Osteocyte (in vitro differentiated cells): ENCODE data around the gene LPIN1. TPM values are rescaled to one million over a fixed set of nuclear protein-coding genes. Genes with fewer than 3 reads are reported as not detected.
A peak's percentile ranks its signal among the peaks of the same experiment; 100 is the strongest.

Source experiments
- DNase-seq: peaks from one replicate; pipeline ENCODE4 v3.0.0; 2021; ENCODE audit warnings: mixed read lengths; ENCODE audit not compliant: unreplicated experiment; ENCODE audit errors: extremely low spot score
- H3K27ac Mint-ChIP-seq: one replicate; pipeline ENCODE4 v1.8.0; 2021; ENCODE audit warnings: mild to moderate bottlenecking, mixed read lengths; ENCODE audit not compliant: unreplicated experiment
- H3K27me3 Mint-ChIP-seq: one replicate; pipeline ENCODE4 v1.8.0; 2021; ENCODE audit warnings: mixed read lengths; ENCODE audit not compliant: unreplicated experiment
- H3K36me3 Mint-ChIP-seq: one replicate; pipeline ENCODE4 v1.8.0; 2021; ENCODE audit warnings: mixed read lengths; ENCODE audit not compliant: unreplicated experiment
- H3K4me1 Mint-ChIP-seq: one replicate; pipeline ENCODE4 v1.8.0; 2021; ENCODE audit warnings: mixed read lengths; ENCODE audit not compliant: unreplicated experiment
- H3K4me3 Mint-ChIP-seq: one replicate; pipeline ENCODE4 v1.8.0; 2021; ENCODE audit warnings: mild to moderate bottlenecking, moderate library complexity, mixed read lengths; ENCODE audit not compliant: unreplicated experiment
- H3K9me3 Mint-ChIP-seq: one replicate; pipeline ENCODE4 v1.8.0; 2021; ENCODE audit warnings: mixed read lengths; ENCODE audit not compliant: unreplicated experiment
- total RNA-seq: library from RNA; stranded (reverse); gene quantifications from 2 replicates; pipeline ENCODE4 v1.2.1, GENCODE V29; 2021
- TF ChIP-seq, protein P1 (sequence below): fragments of 200-600 bp; sonication (generic); IDR thresholded peaks from 2 replicates; pipeline ENCODE4 v1.5.0; 2021; ENCODE audit warnings: antibody characterized with exemption, mild to moderate bottlenecking, moderate library complexity

Gene LPIN1
- total RNA-seq, 1 donor from 2014 or later, result 26.7 TPM

DNA sequence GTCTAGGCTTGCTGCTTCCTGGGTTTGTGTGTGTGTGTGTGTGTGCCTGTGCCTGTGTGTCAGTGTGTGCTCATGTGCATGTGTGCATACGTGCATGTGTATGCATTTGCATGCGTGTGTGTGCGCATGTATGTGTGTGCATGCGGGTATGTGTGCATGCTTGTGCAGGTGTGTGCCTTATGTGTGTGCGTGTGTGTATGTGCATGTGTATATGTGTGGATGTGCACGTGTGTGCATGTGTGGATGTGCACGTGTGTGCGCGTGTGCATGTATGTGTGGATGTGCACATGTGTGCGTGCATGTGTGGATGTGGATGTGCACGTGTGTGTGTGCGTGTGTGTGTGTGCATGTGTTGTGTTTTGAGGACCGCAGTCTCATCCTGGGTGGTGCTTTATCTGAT lies 42.8 kb downstream of the LPIN1 start:
- Mint-ChIP-seq H3K4me3 (no peak overlapping the region), H3K9me3 (peaks cover 8% of the 10 kb centered on the region), H3K27me3 (no peaks in the 10 kb centered on the region), H3K36me3 (peaks cover 68% of the 10 kb centered on the region), H3K27ac (no peak overlapping the region), H3K4me1 (peaks cover 4% of the 10 kb centered on the region)
- TF ChIP-seq, protein P1, sequence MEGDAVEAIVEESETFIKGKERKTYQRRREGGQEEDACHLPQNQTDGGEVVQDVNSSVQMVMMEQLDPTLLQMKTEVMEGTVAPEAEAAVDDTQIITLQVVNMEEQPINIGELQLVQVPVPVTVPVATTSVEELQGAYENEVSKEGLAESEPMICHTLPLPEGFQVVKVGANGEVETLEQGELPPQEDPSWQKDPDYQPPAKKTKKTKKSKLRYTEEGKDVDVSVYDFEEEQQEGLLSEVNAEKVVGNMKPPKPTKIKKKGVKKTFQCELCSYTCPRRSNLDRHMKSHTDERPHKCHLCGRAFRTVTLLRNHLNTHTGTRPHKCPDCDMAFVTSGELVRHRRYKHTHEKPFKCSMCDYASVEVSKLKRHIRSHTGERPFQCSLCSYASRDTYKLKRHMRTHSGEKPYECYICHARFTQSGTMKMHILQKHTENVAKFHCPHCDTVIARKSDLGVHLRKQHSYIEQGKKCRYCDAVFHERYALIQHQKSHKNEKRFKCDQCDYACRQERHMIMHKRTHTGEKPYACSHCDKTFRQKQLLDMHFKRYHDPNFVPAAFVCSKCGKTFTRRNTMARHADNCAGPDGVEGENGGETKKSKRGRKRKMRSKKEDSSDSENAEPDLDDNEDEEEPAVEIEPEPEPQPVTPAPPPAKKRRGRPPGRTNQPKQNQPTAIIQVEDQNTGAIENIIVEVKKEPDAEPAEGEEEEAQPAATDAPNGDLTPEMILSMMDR, result no peak
- DNase-seq, result no peak

DNA sequence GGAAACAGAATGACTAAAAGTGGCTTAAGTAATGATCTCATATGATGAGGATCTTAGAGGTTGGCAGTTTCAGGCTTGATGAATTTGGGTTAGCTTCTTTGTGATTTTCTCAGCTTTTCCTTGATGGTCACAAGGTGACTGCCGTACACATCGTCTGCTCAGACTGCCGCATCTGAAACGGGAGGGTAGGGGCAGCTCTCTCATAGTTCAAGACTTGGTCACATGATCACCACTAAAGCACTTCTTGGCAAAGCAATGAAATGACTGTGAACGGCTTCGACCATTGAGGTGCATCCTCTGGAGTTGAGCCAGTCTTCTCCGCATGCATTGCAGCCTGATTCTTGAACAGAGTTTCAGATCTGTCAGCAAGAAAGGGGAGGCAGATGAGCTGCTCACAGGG lies 43.8 kb downstream of the LPIN1 start:
- H3K4me3 Mint-ChIP-seq, result no peak overlapping the region

DNA sequence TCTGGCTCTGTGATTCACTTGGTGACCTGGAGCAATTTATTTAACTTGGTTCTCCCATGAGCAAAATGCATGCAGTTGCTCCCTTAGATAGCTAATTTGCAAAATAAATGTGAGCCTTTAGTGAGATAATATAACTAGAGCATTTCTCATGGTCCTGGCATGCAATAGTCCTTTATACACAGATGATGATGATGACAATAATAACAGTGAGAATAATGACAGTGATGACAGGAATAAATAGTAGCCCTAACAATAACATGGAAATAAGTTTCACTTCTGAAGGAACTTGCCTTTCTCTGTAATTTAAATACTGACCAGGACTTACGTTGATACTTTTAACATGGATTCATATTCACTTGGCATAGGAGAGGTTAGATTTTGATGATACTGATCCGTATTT lies 49.2 kb downstream of the LPIN1 start:
- Mint-ChIP-seq H3K36me3 (peaks cover 73% of the 10 kb centered on the region), H3K27ac (no peak overlapping the region)

More for the DNA sequence above, 43.8 kb downstream of the LPIN1 start:
- TF ChIP-seq, protein P1, result no peak
- no peaks in the 10 kb centered on the region for H3K27me3 Mint-ChIP-seq
- H3K4me1 Mint-ChIP-seq, result no peaks in the 10 kb centered on the region
- peaks cover 8% of the 10 kb centered on the region for H3K9me3 Mint-ChIP-seq
- DNase-seq, result no peak
- H3K27ac Mint-ChIP-seq, result no peak overlapping the region
- peaks cover 65% of the 10 kb centered on the region for H3K36me3 Mint-ChIP-seq

DNA sequence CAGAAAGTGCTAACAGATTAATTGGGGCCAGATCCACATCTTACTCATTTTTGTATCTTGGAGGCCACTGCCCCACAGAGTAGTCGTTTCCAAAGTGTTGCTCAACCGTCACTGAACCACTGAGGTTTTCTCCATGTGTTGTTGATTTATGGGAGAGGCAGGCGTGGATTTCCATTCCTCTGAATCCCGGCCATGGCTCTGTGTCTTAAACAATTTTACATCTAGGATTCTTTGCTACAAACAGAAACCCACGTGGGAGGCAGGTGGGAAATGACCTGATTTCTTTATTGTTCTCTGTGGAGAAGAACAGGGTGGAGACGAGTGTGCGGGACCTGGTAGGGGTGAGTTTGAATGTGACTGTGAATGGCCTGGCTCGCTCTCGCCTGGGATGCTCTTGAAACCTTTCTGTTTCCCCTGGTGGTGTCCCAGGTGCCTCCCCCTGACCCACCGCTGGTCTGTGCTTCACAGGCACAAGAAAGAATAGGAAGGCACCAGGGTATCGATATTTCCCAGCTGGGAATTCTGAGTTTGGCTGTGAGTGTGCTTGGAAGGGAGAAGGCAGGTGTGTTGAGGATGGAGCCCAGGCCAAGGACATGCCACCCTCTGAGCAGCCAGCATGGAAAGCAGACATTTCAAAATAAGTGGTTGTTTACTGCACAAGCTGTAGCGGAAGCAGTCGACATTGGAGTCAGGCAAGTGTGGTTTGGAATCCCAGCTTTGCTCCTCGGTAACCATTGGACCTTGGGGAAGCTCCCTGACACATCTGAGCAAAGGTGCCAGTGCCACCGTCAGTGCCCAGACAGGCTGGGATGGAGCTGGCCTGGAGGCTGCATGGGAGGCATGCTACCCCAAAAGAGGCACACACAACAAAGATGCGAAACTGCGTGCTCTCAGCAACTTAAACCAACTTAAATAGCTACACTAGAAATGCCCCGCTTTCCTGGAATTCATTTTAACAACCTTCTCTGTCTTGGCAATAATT lies 50.0 kb downstream of the LPIN1 start:
- Mint-ChIP-seq H3K27me3 (no peaks in the 10 kb centered on the region), H3K27ac (no peak overlapping the region), H3K4me3 (no peak overlapping the region), H3K9me3 (no peaks in the 10 kb centered on the region), H3K36me3 (peaks cover 65% of the 10 kb centered on the region), H3K4me1 (no peaks in the 10 kb centered on the region)
- DNase-seq, result peak; percentile 66
- TF ChIP-seq, protein P1, result no peak

More for the DNA sequence above, 49.2 kb downstream of the LPIN1 start:
- Mint-ChIP-seq H3K4me3 (no peak overlapping the region), H3K27me3 (no peaks in the 10 kb centered on the region), H3K4me1 (no peaks in the 10 kb centered on the region), H3K9me3 (peaks cover 8% of the 10 kb centered on the region)
- no peak for DNase-seq
- TF ChIP-seq, protein P1, result no peak

DNA sequence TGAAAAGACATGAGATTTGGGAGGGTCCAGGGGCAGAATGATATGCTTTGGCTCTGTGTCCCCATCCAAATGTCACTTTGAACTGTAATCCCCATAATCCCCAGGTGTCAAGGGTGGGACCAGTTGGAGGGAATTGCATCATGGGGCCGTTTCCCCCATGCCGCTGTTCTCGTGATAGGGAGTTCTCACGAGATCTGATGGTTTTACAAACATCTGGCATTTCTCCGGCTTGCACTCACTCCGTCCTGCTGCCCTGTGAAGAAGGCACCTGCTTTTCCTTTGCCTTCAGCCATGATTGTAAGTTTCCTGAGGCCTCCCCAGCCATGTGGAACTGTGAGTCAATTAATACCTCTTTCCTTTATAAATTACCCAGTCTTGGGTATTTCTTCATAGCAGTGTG lies 51.4 kb downstream of the LPIN1 start:
- Mint-ChIP-seq H3K36me3 (peaks cover 59% of the 10 kb centered on the region), H3K27me3 (no peaks in the 10 kb centered on the region), H3K9me3 (no peaks in the 10 kb centered on the region), H3K4me3 (no peak overlapping the region), H3K4me1 (no peaks in the 10 kb centered on the region), H3K27ac (no peak overlapping the region)
- TF ChIP-seq, protein P1, result no peak
- DNase-seq, result peak; percentile 53
